Natural killer cell (primary cell): ENCODE measurements around the gene SHB. TPM values are rescaled to one million over a fixed set of nuclear protein-coding genes. Genes with fewer than 3 reads are reported as not detected.

Experiments
- ATAC-seq, 3 donors: fragments of 150-1000 bp in 2 of 3; fragments of 200-7000 bp in 1 of 3; cut with Tn5 transposase; 1 replicate in 1 of 3; 2 replicates in 2 of 3; pipeline ENCODE4 v1.10.0; 2021; ENCODE audit warnings: mild to moderate bottlenecking in 2 of 3, moderate library complexity in 2 of 3
- DNase-seq, 2 donors: peaks; one replicate each; pipeline versions ENCODE4 v3.0.0 to v3.0.0-alpha.2; 2013 to 2021; ENCODE audit warnings: mixed read lengths in 1 of 2
- H3K27ac ChIP-seq: one replicate; pipeline ENCODE4 v1.5.1; 2013; ENCODE audit warnings: mild to moderate bottlenecking, low read length
- H3K27me3 ChIP-seq: one replicate; pipeline ENCODE4 v1.6.1; 2013; ENCODE audit warnings: low read length; ENCODE audit not compliant: control insufficient read depth, insufficient read depth
- H3K36me3 ChIP-seq: one replicate; pipeline ENCODE4 v1.6.1; 2013; ENCODE audit warnings: low read length; ENCODE audit not compliant: control insufficient read depth, insufficient read depth
- H3K4me1 ChIP-seq: one replicate; pipeline ENCODE4 v1.6.1; 2013; ENCODE audit warnings: low read length; ENCODE audit not compliant: control insufficient read depth, insufficient read depth
- H3K4me3 ChIP-seq: one replicate; pipeline ENCODE4 v1.5.1; 2013; ENCODE audit warnings: low read length
- H3K9me3 ChIP-seq: one replicate; pipeline ENCODE4 v1.6.1; 2013; ENCODE audit warnings: low read length; ENCODE audit not compliant: control insufficient read depth, insufficient read depth
- H3K27ac Mint-ChIP-seq, 2 donors: one replicate each; pipeline ENCODE4 v1.8.0; 2022; ENCODE audit warnings: mild to moderate bottlenecking in 2 of 2, mixed read lengths in 2 of 2, moderate library complexity in 1 of 2
- H3K27me3 Mint-ChIP-seq, 2 donors: one replicate each; pipeline ENCODE4 v1.8.0; 2022; ENCODE audit warnings: low read depth in 2 of 2, mixed read lengths in 2 of 2
- H3K36me3 Mint-ChIP-seq: one replicate; pipeline ENCODE4 v1.8.0; 2022; ENCODE audit warnings: mixed read lengths
- H3K4me1 Mint-ChIP-seq, 2 donors: one replicate each; pipeline ENCODE4 v1.8.0; 2022; ENCODE audit warnings: mixed read lengths in 2 of 2
- H3K4me3 Mint-ChIP-seq: one replicate; pipeline ENCODE4 v1.8.0; 2022; ENCODE audit warnings: mild to moderate bottlenecking, moderate library complexity, mixed read lengths
- H3K9me3 Mint-ChIP-seq, 2 donors: one replicate each; pipeline ENCODE4 v1.8.0; 2022; ENCODE audit warnings: mixed read lengths in 2 of 2
- CTCF ChIP-seq: fragments of 200-600 bp; IDR thresholded peaks from one replicate; pipeline ENCODE4 v1.8.0; 2022; ENCODE audit warnings: antibody characterized with exemption
- WGBS: methylation state at CpG from one replicate; pipeline ENCODE4 v1.1.7; 2013; ENCODE audit warnings: missing lambda C conversion rate; ENCODE audit not compliant: insufficient coverage; 5-methylcytosine and 5-hydroxymethylcytosine counted together
- intact Hi-C: fragments of 100-400 bp; cut with micrococcal nuclease; formaldehyde crosslinking; loops from one replicate; pipeline ENCODE4 v1.14.2; 2022
- total RNA-seq, 4 donors: library from RNA; stranded (reverse); fragments of 120-200 nt in 1 of 4; gene quantifications; one replicate each; pipeline versions ENCODE4 v1.2.3 to v1.2.4, GENCODE V29; 2013 to 2022

Gene SHB
- total RNA-seq, 3 donors from 2014 or later (not counting 1 experiment from before 2014, with no cell fraction given), result 2.7 to 7.1 (median 2.9) TPM

- 45% methylated on average over 11 of the region's 11 CpGs for WGBS
- DNase-seq, result no peak
- intact Hi-C loops, result no loop called here
- H3K27me3 ChIP-seq, result no peaks in the 10 kb centered on the region
- no peaks in the 10 kb centered on the region for H3K9me3 ChIP-seq
- H3K36me3 ChIP-seq, result no peaks in the 10 kb centered on the region
- Mint-ChIP-seq H3K9me3 (no peaks in the 10 kb centered on the region), H3K4me1 (peaks cover 0 to 3% of the 10 kb centered on the region in 2 donors), H3K27ac (no peak overlapping the region), H3K27me3 (no peaks in the 10 kb centered on the region), H3K4me3 (no peak overlapping the region), H3K36me3 (no peaks in the 10 kb centered on the region)
- no peak for ATAC-seq
- no peak for TF ChIP-seq CTCF
- no peaks in the 10 kb centered on the region for H3K4me1 ChIP-seq
- H3K27ac ChIP-seq, result no peak overlapping the region
- H3K4me3 ChIP-seq, result no peak overlapping the region
Observed at GRCh38 chr9:37929441-37929895, 139.6 kb downstream of the SHB start.

- H3K27me3 Mint-ChIP-seq, result no peaks in the 10 kb centered on the region
- H3K27ac ChIP-seq, result no peak overlapping the region
- no peaks in the 10 kb centered on the region for H3K9me3 ChIP-seq
- WGBS, result 86% methylated on average over 20 of the region's 20 CpGs
- no peaks in the 10 kb centered on the region for H3K36me3 Mint-ChIP-seq
- no peak overlapping the region for H3K27ac Mint-ChIP-seq
- H3K4me1 ChIP-seq, result no peaks in the 10 kb centered on the region
- peaks cover 0 to 3% of the 10 kb centered on the region in 2 donors for H3K4me1 Mint-ChIP-seq
- H3K4me3 ChIP-seq, result no peak overlapping the region
- no peaks in the 10 kb centered on the region for H3K9me3 Mint-ChIP-seq
- ATAC-seq (no peak), DNase-seq (no peak)
- H3K36me3 ChIP-seq, result no peaks in the 10 kb centered on the region
- intact Hi-C loops, result no loop called here
- H3K27me3 ChIP-seq, result no peaks in the 10 kb centered on the region
- no peak for TF ChIP-seq CTCF
- no peak overlapping the region for H3K4me3 Mint-ChIP-seq
Observed at GRCh38 chr9:37928552-37929430, 140.2 kb downstream of the SHB start.

- Histone ChIP-seq H3K36me3 (no peaks in the 10 kb centered on the region), H3K9me3 (no peaks in the 10 kb centered on the region), H3K4me3 (no peak overlapping the region), H3K27me3 (no peaks in the 10 kb centered on the region), H3K27ac (no peak overlapping the region), H3K4me1 (no peaks in the 10 kb centered on the region)
- DNase-seq, result no peak
- ATAC-seq, result no peak
- no peaks in the 10 kb centered on the region for H3K9me3 Mint-ChIP-seq
- WGBS, result 90% methylated on average over 12 of the region's 13 CpGs
- no peak overlapping the region for H3K4me3 Mint-ChIP-seq
- H3K36me3 Mint-ChIP-seq, result no peaks in the 10 kb centered on the region
- intact Hi-C loops, result no loop called here
- no peak overlapping the region for H3K27ac Mint-ChIP-seq
- no peak for TF ChIP-seq CTCF
- no peaks in the 10 kb centered on the region for H3K27me3 Mint-ChIP-seq
- H3K4me1 Mint-ChIP-seq, result peaks cover 0 to 3% of the 10 kb centered on the region in 2 donors
Observed at GRCh38 chr9:37927601-37928551, 141.2 kb downstream of the SHB start.
